Right atrium auricular region (tissue), 2 donors: Measurements from ENCODE around the gene P2RX3. TPM values are rescaled to one million over a fixed set of nuclear protein-coding genes. Genes with fewer than 3 reads are reported as not detected.

Source experiments
- DNase-seq: peaks from one replicate; pipeline ENCODE4 v3.0.0-alpha.2; 2019; ENCODE audit warnings: low spot score
- H3K27ac ChIP-seq, 2 donors: fragments of 200-600 bp; sonication (generic); 1 replicate in 1 of 2; 2 replicates in 1 of 2; pipeline ENCODE4 v1.5.1; 2016 to 2019
- H3K27me3 ChIP-seq, 2 donors: fragments of 200-600 bp; sonication (generic); one replicate each; pipeline versions ENCODE4 v1.5.1 to v1.6.0; 2017 to 2019
- H3K36me3 ChIP-seq: fragments of 200-600 bp; sonication (generic); one replicate; pipeline ENCODE4 v1.5.1; 2016
- H3K4me1 ChIP-seq, 2 donors: fragments of 200-600 bp; sonication (generic); one replicate each; pipeline versions ENCODE4 v1.5.1 to v1.6.0; 2017 to 2019
- H3K4me3 ChIP-seq, 2 donors: fragments of 200-600 bp; sonication (generic); 1 replicate in 1 of 2; 2 replicates in 1 of 2; pipeline ENCODE4 v1.5.1; 2017 to 2019; ENCODE audit warnings: mild to moderate bottlenecking in 1 of 2, moderate library complexity in 1 of 2
- H3K9me3 ChIP-seq, 2 donors: fragments of 200-600 bp; sonication (generic); one replicate each; pipeline ENCODE4 v1.5.1; 2019
- total RNA-seq, 2 donors: library from RNA; depleted of rRNA; stranded (reverse); fragments of >200 nt; gene quantifications; one replicate each; pipeline ENCODE4 v1.1.0, GENCODE V29; 2016
- TF ChIP-seq, protein P1 (sequence below), 2 donors: fragments of 200-600 bp; sonication (generic); IDR thresholded peaks; one replicate each; pipeline ENCODE4 v1.5.1; 2019; ENCODE audit warnings: antibody characterized with exemption in 2 of 2

Gene P2RX3
- total RNA-seq, 2 donors from 2014 or later, result 1.4 TPM; not detected in 1

DNA sequence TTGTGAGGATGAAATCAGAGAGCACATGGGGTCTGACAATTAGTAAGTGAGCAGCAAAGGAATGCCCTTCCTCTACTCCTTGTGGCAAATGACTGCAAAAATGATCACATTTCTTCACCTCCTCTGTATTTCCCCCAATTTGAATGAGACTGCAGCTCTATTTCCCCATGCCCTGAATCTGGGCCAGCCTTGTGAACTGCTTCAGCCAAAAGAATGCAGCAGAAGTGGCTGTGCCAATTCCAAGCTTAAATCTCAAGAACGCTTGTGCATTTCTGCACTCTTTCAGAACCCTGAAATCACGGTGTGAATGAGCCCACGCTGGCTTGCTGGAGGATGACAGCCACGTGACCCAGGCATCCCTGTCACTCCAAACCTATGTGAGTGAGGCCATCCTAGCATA, 78.9 kb downstream of the P2RX3 start:
- H3K9me3 ChIP-seq, result no peaks in the 10 kb centered on the region
- no peak overlapping the region for H3K27ac ChIP-seq
- peak; percentile 70 for DNase-seq
- no peak overlapping the region for H3K4me3 ChIP-seq
- H3K36me3 ChIP-seq, result peaks cover 71% of the 10 kb centered on the region
- H3K4me1 ChIP-seq, result peaks cover 0 to 12% of the 10 kb centered on the region in 2 donors
- TF ChIP-seq, protein P1, sequence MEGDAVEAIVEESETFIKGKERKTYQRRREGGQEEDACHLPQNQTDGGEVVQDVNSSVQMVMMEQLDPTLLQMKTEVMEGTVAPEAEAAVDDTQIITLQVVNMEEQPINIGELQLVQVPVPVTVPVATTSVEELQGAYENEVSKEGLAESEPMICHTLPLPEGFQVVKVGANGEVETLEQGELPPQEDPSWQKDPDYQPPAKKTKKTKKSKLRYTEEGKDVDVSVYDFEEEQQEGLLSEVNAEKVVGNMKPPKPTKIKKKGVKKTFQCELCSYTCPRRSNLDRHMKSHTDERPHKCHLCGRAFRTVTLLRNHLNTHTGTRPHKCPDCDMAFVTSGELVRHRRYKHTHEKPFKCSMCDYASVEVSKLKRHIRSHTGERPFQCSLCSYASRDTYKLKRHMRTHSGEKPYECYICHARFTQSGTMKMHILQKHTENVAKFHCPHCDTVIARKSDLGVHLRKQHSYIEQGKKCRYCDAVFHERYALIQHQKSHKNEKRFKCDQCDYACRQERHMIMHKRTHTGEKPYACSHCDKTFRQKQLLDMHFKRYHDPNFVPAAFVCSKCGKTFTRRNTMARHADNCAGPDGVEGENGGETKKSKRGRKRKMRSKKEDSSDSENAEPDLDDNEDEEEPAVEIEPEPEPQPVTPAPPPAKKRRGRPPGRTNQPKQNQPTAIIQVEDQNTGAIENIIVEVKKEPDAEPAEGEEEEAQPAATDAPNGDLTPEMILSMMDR (IDR thresholded peaks at IDR 0.05), result no peak
- H3K27me3 ChIP-seq, result no peaks in the 10 kb centered on the region

DNA sequence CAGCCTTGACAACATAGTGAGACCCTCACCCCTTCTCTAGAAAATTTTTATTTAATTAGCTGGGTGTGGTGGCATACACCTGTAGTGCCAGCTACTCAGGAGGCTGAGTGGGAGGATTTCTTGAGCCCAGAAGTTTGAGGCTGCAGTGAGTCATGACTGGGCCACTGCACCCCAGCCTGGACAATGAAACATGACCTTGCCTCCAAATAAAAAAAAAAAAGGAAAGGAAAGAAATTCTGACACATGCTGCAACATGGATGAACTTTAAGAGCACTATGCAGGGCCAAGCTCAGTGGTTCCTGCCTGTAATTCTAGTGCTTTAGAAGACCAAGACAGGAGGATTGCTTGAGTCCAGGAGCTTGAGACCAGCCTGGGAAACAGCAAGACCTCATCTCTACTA, 80.0 kb downstream of the P2RX3 start:
- no peaks in the 10 kb centered on the region for H3K27me3 ChIP-seq

DNA sequence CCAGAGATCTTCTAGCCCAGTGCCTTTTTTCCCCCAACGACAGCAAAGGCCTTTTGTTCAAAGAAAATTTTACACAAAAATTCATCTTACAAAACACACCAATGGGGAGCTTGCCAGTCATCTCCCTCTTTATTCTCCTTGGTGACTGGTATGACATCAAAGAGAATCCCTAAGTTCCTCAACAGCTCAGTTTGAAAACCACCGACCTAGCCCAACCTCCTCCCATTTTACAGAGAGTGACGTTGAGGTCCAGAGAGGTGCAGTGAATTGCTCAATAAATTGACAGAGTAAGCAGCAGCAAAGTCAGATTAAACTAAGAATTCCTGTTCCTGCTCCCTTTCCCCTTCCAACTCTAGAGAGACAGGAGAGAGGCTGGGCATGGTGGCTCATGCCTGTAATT, 81.0 kb downstream of the P2RX3 start:
- Histone ChIP-seq H3K36me3 (peaks cover 63% of the 10 kb centered on the region), H3K4me3 (no peak overlapping the region), H3K9me3 (no peaks in the 10 kb centered on the region), H3K27me3 (no peaks in the 10 kb centered on the region), H3K27ac (no peak overlapping the region), H3K4me1 (peaks cover 0 to 16% of the 10 kb centered on the region in 2 donors)
- no peak for DNase-seq
- TF ChIP-seq, protein P1 (IDR thresholded peaks at IDR 0.05), result no peak

More for the DNA sequence above, 80.0 kb downstream of the P2RX3 start:
- no peaks in the 10 kb centered on the region for H3K9me3 ChIP-seq
- H3K4me1 ChIP-seq, result peaks cover 0 to 11% of the 10 kb centered on the region in 2 donors
- H3K27ac ChIP-seq, result no peak overlapping the region
- TF ChIP-seq, protein P1 (IDR thresholded peaks at IDR 0.05), result no peak
- no peak overlapping the region for H3K4me3 ChIP-seq
- DNase-seq, result no peak
- peaks cover 65% of the 10 kb centered on the region for H3K36me3 ChIP-seq

DNA sequence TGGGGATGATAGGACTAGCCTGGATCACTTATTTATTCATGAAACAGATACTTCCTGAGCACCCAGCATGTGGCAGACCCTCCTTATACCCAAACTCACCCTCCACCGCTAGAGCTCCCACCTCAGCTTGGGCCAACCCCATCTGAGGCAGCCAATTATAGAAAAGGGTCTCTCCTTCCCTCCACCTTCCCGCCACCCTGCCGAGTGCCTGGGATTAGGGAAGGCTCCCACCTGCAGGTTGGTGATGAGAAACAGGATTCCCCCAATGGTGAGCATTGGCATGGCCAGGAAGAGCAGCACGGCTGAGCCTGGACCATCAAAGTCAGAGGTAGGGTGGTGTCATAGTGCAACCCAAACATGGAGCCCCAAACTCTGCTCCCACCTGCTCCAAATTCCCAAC, 82.9 kb downstream of the P2RX3 start:
- H3K27me3 ChIP-seq, result no peaks in the 10 kb centered on the region
- peaks cover 0 to 35% of the 10 kb centered on the region in 2 donors for H3K4me1 ChIP-seq
- no peaks in the 10 kb centered on the region for H3K9me3 ChIP-seq
- H3K36me3 ChIP-seq, result peaks cover 44% of the 10 kb centered on the region
- no peak for DNase-seq
- TF ChIP-seq, protein P1 (IDR thresholded peaks at IDR 0.05), result no peak
- H3K4me3 ChIP-seq, result no peak overlapping the region
- H3K27ac ChIP-seq, result no peak overlapping the region

DNA sequence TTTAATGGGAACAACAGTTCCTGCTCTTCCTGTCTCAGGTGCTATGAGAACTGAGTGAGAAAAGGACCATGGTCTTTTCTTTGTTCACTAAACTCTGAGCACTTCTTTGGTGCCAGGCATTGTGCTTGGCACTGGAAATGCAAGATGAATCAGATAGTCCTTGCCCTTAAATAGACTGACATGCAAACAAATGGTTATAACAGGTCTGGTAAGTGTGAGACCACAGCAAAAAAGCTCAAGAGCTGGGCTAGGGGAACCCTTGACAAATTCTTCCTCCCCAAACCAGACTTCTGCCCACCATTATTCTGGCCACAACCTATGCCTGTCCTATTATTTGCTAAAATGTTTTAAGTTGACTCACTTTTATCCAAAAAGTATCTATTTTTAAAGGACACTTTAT, 83.7 kb downstream of the P2RX3 start:
- TF ChIP-seq, protein P1 (IDR thresholded peaks at IDR 0.05), result no peak
- H3K36me3 ChIP-seq, result peaks cover 37% of the 10 kb centered on the region
- peaks cover 0 to 42% of the 10 kb centered on the region in 2 donors for H3K4me1 ChIP-seq
- H3K4me3 ChIP-seq, result no peak overlapping the region
- H3K27ac ChIP-seq, result no peak overlapping the region
- no peak for DNase-seq
- H3K27me3 ChIP-seq, result no peaks in the 10 kb centered on the region
- no peaks in the 10 kb centered on the region for H3K9me3 ChIP-seq

Other genes starting within 250 kb of the P2RX3 start
- not detected for gene LRRC55, start 156.4 kb upstream of the P2RX3 start, total RNA-seq
- 10 to 100 TPM in 1 of 2 donors, 1 to 10 TPM in 1; 6.3 to 13.6 TPM for gene APLNR, start 101.1 kb upstream of the P2RX3 start, total RNA-seq
- gene TNKS1BP1, start 13.4 kb upstream of the P2RX3 start, total RNA-seq, result 10 to 100 TPM; 26.8 to 52.5 TPM
- gene SSRP1, start 2.5 kb upstream of the P2RX3 start, total RNA-seq, result 10 to 100 TPM; 42.3 to 54.3 TPM
- gene PRG3, start 42.8 kb downstream of the P2RX3 start, total RNA-seq, result not detected
- not detected for gene PRG2, start 52.3 kb downstream of the P2RX3 start, total RNA-seq
- gene SLC43A3, start 88.8 kb downstream of the P2RX3 start, total RNA-seq, result 10 to 100 TPM; 31.7 to 61.3 TPM
- gene RTN4RL2, start 122.2 kb downstream of the P2RX3 start, total RNA-seq, result 1 to 10 TPM in 1 of 2 donors, under 1 TPM in 1; 0.94 to 1.3 TPM
- 10 to 100 TPM in 1 of 2 donors, 1 to 10 TPM in 1; 5.0 to 10.4 TPM for gene SLC43A1, start 177.3 kb downstream of the P2RX3 start, total RNA-seq
- 10 to 100 TPM; 27.3 to 63.4 TPM for gene TIMM10, start 192.4 kb downstream of the P2RX3 start, total RNA-seq
- gene SMTNL1, start 199.2 kb downstream of the P2RX3 start, total RNA-seq, result not detected
- 10 to 100 TPM in 1 of 2 donors, 1 to 10 TPM in 1; 8.1 to 22.5 TPM for gene UBE2L6, start 229.3 kb downstream of the P2RX3 start, total RNA-seq